Measurements from ENCODE around the gene FOXE3.

DNA sequence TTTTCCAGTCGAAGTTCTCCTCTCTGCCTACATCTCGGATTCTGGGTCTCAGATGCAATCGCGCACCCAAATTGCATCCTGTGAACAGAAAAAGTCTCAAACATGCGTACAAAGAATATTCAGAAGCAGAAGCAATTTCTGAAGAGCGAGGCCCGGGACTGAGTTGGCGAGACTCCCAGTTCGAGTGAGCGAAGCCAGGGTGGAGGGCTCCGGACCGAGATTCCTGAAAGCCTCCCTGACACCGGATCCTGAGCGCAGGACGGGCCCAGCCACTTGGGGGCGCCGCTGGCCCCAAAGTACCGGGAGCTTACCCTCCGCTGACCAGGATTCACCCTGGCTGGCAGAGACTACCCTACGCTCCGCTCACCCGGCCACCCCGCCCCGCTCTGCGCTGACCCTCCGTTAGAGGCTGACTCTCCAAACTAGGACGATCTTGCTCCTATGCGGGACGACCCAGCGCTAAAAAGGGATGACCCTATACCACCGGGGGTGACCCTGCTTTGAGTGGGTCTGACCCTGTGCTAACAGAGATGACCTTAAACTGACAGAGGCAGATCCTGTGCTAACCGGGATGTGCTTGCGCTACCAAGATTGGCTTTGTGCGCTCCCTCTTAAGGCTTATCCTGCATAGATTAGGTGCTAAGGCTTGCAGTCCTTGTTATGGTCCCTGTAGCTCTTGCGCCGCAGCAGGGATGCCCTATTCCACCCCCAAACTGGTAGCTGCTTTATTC is 33.9 kb downstream of the FOXE3 start:
- TF ChIP-seq, protein P1, sequence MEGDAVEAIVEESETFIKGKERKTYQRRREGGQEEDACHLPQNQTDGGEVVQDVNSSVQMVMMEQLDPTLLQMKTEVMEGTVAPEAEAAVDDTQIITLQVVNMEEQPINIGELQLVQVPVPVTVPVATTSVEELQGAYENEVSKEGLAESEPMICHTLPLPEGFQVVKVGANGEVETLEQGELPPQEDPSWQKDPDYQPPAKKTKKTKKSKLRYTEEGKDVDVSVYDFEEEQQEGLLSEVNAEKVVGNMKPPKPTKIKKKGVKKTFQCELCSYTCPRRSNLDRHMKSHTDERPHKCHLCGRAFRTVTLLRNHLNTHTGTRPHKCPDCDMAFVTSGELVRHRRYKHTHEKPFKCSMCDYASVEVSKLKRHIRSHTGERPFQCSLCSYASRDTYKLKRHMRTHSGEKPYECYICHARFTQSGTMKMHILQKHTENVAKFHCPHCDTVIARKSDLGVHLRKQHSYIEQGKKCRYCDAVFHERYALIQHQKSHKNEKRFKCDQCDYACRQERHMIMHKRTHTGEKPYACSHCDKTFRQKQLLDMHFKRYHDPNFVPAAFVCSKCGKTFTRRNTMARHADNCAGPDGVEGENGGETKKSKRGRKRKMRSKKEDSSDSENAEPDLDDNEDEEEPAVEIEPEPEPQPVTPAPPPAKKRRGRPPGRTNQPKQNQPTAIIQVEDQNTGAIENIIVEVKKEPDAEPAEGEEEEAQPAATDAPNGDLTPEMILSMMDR (conservative IDR thresholded peaks at IDR 0.05; ENCODE audit: low read depth, low read length): peak; percentile 69
- TF ChIP-seq EZH2phosphoT487 (IDR thresholded peaks at IDR 0.05; ENCODE audit: borderline replicate concordance, low read length): no peak

All from PC-3 (cell line).